Mononuclear cell (primary cell): Measurements from ENCODE around the gene RPS24. TPM values are rescaled to one million over a fixed set of nuclear protein-coding genes. Genes with fewer than 3 reads are reported as not detected.
"Not testable (repeated sequence)": the region's sequence is repeated elsewhere in the genome, so short reads cannot be mapped to it uniquely, and the experiment has no call there.

Source experiments
- H3K27me3 ChIP-seq: 2 replicates; pipeline ENCODE4 v1.6.0; 2011; ENCODE audit warnings: low read length, control low read depth; ENCODE audit not compliant: insufficient read depth
- H3K4me1 ChIP-seq: 2 replicates; pipeline ENCODE4 v1.5.1; 2011; ENCODE audit warnings: mild to moderate bottlenecking, low read length, control low read depth; ENCODE audit not compliant: insufficient read depth
- H3K4me3 ChIP-seq: 2 replicates; pipeline ENCODE4 v1.5.1; 2011; ENCODE audit warnings: mild to moderate bottlenecking, low read length, moderate library complexity
- H3K9me3 ChIP-seq: 2 replicates; pipeline ENCODE4 v1.5.1; 2011; ENCODE audit warnings: low read depth, mild to moderate bottlenecking, control low read depth, low read length
- total RNA-seq: library from RNA; depleted of rRNA; stranded (reverse); fragments of >200 nt; gene quantifications from one replicate; pipeline ENCODE4 v1.2.3, GENCODE V29; 2012

The RPS24 gene
- total RNA-seq, 1 donor = 4,532 TPM

GRCh38 chr10:78059906-78060702 lies 26.4 kb downstream of the RPS24 start:
- Histone ChIP-seq H3K27me3 (no peaks in the 10 kb centered on the region), H3K4me1 (no peaks in the 10 kb centered on the region), H3K4me3 (no peak overlapping the region), H3K9me3 (no peaks in the 10 kb centered on the region)

- H3K4me3 ChIP-seq = no peak overlapping the region
- no peaks in the 10 kb centered on the region for H3K4me1 ChIP-seq
- H3K27me3 ChIP-seq = no peaks in the 10 kb centered on the region
- no peaks in the 10 kb centered on the region for H3K9me3 ChIP-seq
Measured at GRCh38 chr10:78062296-78062695, 28.6 kb downstream of the RPS24 start.

GRCh38 chr10:78063236-78063635 lies 29.6 kb downstream of the RPS24 start:
- no peaks in the 10 kb centered on the region for H3K9me3 ChIP-seq
- no peaks in the 10 kb centered on the region for H3K4me1 ChIP-seq
- H3K4me3 ChIP-seq = no peak overlapping the region
- H3K27me3 ChIP-seq = no peaks in the 10 kb centered on the region

GRCh38 chr10:78064919-78065318 lies 31.3 kb downstream of the RPS24 start:
- not testable (repeated sequence) for H3K9me3 ChIP-seq, H3K4me1 ChIP-seq, H3K27me3 ChIP-seq, H3K4me3 ChIP-seq

GRCh38 chr10:78065611-78066010 lies 31.9 kb downstream of the RPS24 start:
- Histone ChIP-seq H3K4me1 (no peaks in the 10 kb centered on the region), H3K9me3 (no peaks in the 10 kb centered on the region), H3K27me3 (no peaks in the 10 kb centered on the region), H3K4me3 (no peak overlapping the region)

GRCh38 chr10:78066012-78066411 lies 32.3 kb downstream of the RPS24 start:
- Histone ChIP-seq H3K4me1 (no peaks in the 10 kb centered on the region), H3K4me3 (no peak overlapping the region), H3K9me3 (no peaks in the 10 kb centered on the region), H3K27me3 (no peaks in the 10 kb centered on the region)

- H3K4me1 ChIP-seq = no peaks in the 10 kb centered on the region
- H3K9me3 ChIP-seq = no peaks in the 10 kb centered on the region
- H3K27me3 ChIP-seq = no peaks in the 10 kb centered on the region
- no peak overlapping the region for H3K4me3 ChIP-seq
Measured at GRCh38 chr10:78066728-78067430, 33.2 kb downstream of the RPS24 start.

- Histone ChIP-seq H3K27me3 (no peaks in the 10 kb centered on the region), H3K4me1 (no peaks in the 10 kb centered on the region), H3K4me3 (no peak overlapping the region), H3K9me3 (no peaks in the 10 kb centered on the region)
Measured at GRCh38 chr10:78069151-78069550, 35.5 kb downstream of the RPS24 start.

- H3K4me1 ChIP-seq, H3K27me3 ChIP-seq, H3K9me3 ChIP-seq: not testable (repeated sequence)
Measured at GRCh38 chr10:78070064-78070463, 36.4 kb downstream of the RPS24 start.

GRCh38 chr10:78070726-78071125 lies 37.1 kb downstream of the RPS24 start:
- Histone ChIP-seq H3K4me1 (no peaks in the 10 kb centered on the region), H3K27me3 (no peaks in the 10 kb centered on the region), H3K9me3 (no peaks in the 10 kb centered on the region), H3K4me3 (no peak overlapping the region)

More at GRCh38 chr10:78070064-78070463, 36.4 kb downstream of the RPS24 start:
- H3K4me3 ChIP-seq = not testable (repeated sequence)

- H3K4me1 ChIP-seq = no peaks in the 10 kb centered on the region
- H3K4me3 ChIP-seq = no peak overlapping the region
- no peaks in the 10 kb centered on the region for H3K27me3 ChIP-seq
- no peaks in the 10 kb centered on the region for H3K9me3 ChIP-seq
Measured at GRCh38 chr10:78071140-78071856, 37.6 kb downstream of the RPS24 start.

GRCh38 chr10:78071857-78072179 lies 38.2 kb downstream of the RPS24 start:
- no peaks in the 10 kb centered on the region for H3K4me1 ChIP-seq
- H3K4me3 ChIP-seq = no peak overlapping the region
- no peaks in the 10 kb centered on the region for H3K27me3 ChIP-seq
- no peaks in the 10 kb centered on the region for H3K9me3 ChIP-seq

GRCh38 chr10:78072504-78072903 lies 38.8 kb downstream of the RPS24 start:
- Histone ChIP-seq H3K4me3 (no peak overlapping the region), H3K4me1 (no peaks in the 10 kb centered on the region), H3K27me3 (no peaks in the 10 kb centered on the region), H3K9me3 (no peaks in the 10 kb centered on the region)

- H3K4me3 ChIP-seq, H3K27me3 ChIP-seq, H3K9me3 ChIP-seq, H3K4me1 ChIP-seq: not testable (repeated sequence)
Measured at GRCh38 chr10:78075806-78076205, 42.1 kb downstream of the RPS24 start.

- H3K27me3 ChIP-seq = no peaks in the 10 kb centered on the region
- no peaks in the 10 kb centered on the region for H3K4me1 ChIP-seq
- no peaks in the 10 kb centered on the region for H3K9me3 ChIP-seq
Measured at GRCh38 chr10:78078539-78079330, 45.1 kb downstream of the RPS24 start.

More at GRCh38 chr10:78078539-78079330, 45.1 kb downstream of the RPS24 start:
- no peak overlapping the region for H3K4me3 ChIP-seq
